ENCODE data around the gene B4GALNT4.
A peak's percentile ranks its signal among the peaks of the same experiment; 100 is the strongest.
"Not testable (repeated sequence)": the region's sequence is repeated elsewhere in the genome, so short reads cannot be mapped to it uniquely, and the experiment has no call there.

Gene B4GALNT4

DNA sequence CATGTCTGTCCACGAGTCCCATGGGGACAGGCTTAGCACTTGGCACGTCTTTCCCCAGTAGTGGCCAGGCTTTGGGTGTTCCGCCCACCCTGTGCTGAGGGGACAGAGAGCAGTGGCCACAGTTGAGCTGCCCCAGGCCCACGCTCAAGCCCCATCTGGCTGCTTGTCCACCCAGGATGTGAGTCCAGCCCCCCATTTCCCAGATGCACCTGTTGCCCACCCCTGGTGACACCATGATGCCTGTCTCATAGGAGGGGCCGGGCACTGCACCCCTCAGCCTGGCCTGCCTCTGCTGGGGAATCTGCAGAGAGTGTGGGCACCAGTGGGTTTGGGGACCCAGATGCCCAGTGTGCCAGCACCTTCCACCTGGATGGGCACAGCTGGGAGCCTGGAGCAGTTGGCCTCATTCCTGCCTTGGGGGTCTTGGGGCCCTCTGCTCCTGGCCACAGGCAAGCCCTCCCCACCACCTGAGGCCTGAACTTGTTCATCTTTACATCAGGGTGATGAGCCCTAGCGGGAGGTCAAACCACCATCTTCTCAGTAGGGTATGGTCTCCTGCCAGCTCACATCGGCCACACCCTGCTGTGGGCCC lies 39.8 kb downstream of the B4GALNT4 start:
- DNase-seq, result no peak

DNA sequence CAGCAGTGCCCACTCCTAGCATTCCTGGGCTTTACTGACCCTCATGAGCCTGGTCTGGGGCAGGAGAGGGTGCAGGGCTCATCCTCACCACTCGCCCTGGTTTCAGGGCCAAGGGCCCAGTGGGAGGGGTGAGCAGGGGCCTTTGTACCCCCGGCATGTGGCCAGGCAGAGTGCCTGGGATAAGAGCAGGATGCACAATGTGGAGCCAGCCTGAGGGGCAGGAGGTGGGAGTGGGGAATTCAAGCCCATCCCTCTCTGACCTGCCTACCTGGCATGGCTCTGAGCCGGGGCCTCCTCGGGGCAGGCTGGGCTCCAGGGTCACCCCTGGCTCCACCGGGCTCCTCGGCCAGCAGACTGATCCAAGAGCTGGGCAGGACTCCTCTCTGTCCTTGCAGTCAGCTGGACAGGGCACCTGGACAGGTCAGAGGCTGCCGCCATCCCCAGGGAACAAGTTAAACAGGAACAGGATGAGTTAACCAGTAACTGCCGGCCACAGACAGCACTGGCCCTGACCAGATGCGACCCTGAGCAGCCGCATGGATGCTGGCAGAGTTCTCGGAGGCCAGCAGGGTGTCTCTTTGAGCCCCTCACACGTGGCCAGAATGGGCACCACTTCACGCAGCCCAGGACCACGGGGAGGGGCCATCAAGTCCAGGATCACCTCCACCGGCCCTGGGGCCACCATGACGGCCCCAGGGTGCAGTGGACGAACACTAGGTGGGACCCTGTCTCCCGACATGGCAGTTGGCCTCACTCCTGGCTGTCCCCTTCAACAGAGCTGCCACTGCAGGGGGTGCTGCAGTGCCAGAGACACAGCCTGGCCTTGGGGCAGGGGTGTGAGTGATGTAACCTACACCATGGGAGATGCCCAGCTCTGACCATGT lies 40.5 kb downstream of the B4GALNT4 start:
- DNase-seq, result no peak

DNA sequence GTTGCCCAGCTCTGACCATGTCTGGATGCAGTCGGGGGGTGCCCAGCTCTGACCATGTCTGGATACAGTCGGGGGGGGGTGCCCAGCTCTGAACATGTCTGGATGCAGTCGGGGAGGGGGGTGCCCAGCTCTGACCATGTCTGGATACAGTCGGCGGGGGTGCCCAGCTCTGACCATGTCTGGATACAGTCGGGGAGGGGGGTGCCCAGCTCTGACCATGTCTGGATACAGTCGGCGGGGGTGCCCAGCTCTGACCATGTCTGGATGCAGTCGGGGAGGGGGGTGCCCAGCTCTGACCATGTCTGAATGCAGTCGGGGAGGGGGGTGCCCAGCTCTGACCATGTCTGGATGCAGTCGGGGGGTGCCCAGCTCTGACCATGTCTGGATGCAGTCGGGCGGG lies 41.4 kb downstream of the B4GALNT4 start:
- DNase-seq, result not testable (repeated sequence)

- DNase-seq, result not testable (repeated sequence)
Observed at GRCh38 chr11:411520-411919, 42.2 kb downstream of the B4GALNT4 start.

- no peak for DNase-seq
Observed at GRCh38 chr11:412641-413119, 43.4 kb downstream of the B4GALNT4 start.

- DNase-seq, result no peak
Observed at GRCh38 chr11:413120-414081, 44.1 kb downstream of the B4GALNT4 start.

- DNase-seq, result no peak
Observed at GRCh38 chr11:414318-414857, 45.1 kb downstream of the B4GALNT4 start.

DNA sequence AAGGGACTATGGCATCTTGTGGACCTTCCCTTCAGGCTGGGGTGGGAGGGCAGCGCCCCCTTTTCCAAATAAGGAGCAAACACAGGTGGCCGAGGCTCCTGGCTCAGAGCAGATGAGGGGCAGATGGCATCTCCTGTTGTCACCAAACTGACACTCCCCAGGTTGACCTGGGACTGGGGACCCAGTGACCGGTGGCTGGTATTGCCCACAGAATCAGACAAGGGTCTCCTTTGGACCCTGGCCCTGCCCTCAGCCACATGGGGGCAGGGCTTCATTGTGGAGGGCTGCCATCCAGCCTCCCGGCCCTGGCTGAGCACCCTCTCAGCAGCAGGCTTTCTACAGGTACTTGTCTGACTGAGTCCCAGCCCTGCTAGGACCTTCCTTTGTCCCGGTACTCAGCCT lies 46.3 kb downstream of the B4GALNT4 start:
- DNase-seq, result no peak

DNA sequence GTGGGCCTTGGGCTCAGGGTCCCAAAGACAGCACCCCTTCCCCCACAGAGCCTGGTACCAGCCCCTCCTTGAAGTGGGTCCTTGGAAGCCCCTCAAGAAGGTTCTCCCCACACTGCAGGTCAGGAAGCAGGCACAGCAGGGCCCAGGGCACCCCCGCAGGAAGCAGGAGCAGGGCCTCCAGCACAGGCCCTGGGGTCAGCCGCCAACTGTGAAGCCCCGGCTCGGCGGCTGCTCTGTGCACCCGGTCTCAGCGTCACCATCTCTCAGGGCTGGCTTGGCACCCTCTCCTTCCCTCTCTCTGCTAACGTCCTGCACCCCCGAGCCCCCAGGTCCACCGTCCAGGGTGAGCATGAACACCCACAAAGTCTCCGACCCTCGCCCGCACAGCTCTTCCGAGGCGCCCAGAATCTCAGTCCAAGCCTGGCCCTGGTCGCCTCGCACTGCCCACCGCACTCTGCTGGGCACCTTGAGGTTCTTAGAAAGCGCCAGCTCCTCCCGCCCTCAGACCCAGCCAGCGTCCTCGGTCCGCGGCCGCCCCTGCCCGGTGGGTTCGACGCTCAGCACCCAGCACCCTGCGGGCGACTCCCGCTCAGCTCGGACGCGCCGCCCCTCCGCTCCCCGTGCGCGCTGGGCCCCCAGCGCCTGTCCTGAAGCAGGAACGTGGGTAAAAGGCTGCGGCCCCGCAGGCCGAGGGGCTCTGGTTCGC lies 46.9 kb downstream of the B4GALNT4 start:
- DNase-seq, result no peak

DNA sequence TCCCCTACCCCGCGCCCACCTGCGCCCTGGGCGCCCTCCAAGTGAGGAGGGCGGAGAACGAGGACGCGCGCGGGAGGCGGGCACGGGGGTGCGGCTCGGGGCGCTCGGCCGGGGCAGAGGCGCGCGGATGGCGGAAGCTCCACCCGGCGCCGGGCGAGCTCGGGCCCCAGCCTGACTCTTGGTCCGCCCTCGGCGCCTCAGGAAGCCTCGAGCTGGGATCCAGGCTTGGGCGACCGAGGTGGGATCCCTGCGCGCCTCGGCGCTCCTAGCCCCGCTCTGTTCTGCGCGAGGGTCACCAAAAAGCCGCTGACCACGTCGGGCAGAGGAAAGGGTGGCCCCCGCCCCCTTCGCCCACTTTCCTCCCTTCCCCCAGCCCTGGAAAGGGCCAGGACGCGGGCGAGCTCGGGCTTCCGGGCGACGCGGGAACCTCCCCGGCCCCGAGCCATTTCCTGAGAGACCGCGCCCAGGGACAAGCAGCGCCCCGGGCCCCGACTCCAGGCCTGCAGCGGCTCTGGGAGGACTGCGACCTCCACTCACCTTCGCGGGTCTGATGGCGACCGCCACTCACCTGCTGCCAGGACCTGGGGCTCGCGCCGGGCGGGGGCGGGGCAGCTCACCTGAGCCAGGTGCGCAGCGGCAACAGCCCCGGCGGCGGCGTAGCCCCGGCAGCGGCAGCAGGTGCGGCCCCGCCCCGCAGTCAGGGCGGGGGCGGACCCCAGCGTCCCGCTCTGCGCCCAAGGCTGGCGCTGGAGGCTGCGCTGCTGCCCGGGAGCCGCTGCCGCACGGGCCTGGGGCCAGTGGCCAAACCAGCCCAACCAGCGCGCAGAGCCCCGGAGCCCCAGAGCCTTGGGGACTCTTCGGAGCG lies 47.7 kb downstream of the B4GALNT4 start:
- peak; percentile 60 for DNase-seq

- no peak for DNase-seq
Observed at GRCh38 chr11:417652-418342, 48.5 kb downstream of the B4GALNT4 start.

- no peak for DNase-seq
Observed at GRCh38 chr11:418343-419247, 49.3 kb downstream of the B4GALNT4 start.

GRCh38 chr11:419248-420005 lies 50.1 kb downstream of the B4GALNT4 start:
- no peak for DNase-seq

DNA sequence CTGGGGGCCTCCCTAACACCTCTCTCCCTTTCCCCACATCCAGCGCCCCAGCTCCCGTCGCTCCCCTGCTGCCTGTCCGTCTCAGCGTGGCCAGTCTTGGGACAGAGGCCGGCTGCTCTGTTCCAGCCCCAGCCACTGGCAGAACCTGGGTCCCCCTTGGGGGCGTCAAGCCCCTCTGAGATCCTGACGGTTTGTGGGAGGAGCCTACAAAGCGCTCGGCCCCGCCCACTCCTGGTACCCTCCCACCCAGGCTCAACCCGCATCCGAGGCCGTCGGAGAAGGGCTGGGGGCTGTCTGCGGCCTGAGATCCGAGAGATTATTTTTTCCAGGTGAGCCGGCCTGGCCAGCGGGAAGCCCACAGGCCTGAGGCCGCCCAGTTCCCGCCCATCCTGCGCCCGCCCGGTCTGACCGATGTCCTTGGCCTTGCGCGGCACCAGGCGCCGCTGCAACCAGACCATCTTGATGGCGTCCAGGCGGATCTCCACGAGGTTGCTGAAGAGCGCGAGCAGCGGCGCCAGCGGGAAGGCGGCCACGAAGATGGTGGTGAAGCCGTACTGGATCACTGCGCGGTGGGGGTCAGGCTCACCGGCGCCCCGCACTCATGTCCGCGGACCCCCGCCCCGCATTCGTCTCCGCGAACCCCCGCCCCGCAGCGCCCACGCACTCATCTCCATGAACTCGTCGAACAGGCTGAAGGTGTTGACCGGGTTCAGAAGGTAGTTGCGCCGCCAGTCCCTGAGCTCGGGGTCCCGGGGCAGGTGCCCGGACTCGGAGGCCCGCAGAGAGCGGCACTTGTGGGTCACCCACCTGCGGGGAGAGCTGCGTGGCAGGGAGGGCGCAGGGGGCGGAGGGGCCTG lies 51.0 kb downstream of the B4GALNT4 start:
- DNase-seq, result no peak

- no peak for DNase-seq
Observed at GRCh38 chr11:420911-421321, 51.6 kb downstream of the B4GALNT4 start.

GRCh38 chr11:422249-422656 lies 53.0 kb downstream of the B4GALNT4 start:
- DNase-seq, result no peak

DNA sequence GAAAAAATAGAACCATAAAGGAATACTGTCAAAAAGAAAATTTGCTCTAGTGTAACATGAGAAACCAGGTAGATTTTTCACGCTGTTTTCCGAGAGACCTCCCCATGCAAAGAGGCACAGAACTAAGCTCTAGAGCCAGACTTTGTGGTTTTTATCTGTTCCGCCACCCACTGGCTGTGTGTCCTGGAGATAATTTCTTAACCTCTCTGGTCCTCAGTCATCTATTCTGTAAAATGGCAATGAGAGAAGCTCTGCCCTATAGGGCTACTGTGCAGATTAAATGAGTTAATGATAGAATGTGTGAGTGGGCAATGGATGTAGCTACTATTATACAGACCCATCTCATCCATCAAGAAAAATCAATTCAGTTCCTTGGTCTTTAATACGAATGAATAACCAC lies 54.9 kb downstream of the B4GALNT4 start:
- DNase-seq, result no peak

GRCh38 chr11:424766-425165 lies 55.5 kb downstream of the B4GALNT4 start:
- DNase-seq, result not testable (repeated sequence)
